Endodermal cell (in vitro differentiated cells): ENCODE data around the gene PMM2. TPM values are rescaled to one million over a fixed set of nuclear protein-coding genes. Genes with fewer than 3 reads are reported as not detected.
A peak's percentile ranks its signal among the peaks of the same experiment; 100 is the strongest.
"Not testable (repeated sequence)": the region's sequence is repeated elsewhere in the genome, so short reads cannot be mapped to it uniquely, and the experiment has no call there.

Source experiments
- DNase-seq: peaks from one replicate; pipeline ENCODE4 v3.0.0-alpha.2; 2017
- H3K27ac ChIP-seq: 2 replicates; pipeline ENCODE4 v1.5.1; 2013; ENCODE audit warnings: mild to moderate bottlenecking, low read depth, low read length, moderate library complexity
- H3K27me3 ChIP-seq: 2 replicates; pipeline ENCODE4 v1.6.1; 2013; ENCODE audit warnings: mild to moderate bottlenecking, low read length, moderate library complexity; ENCODE audit not compliant: insufficient read depth, control insufficient read depth, poor library complexity, severe bottlenecking
- H3K36me3 ChIP-seq: 2 replicates; pipeline ENCODE4 v1.7.0; 2013; ENCODE audit warnings: mild to moderate bottlenecking, low read length, moderate library complexity; ENCODE audit not compliant: control insufficient read depth, insufficient read depth
- H3K4me1 ChIP-seq: one replicate; pipeline ENCODE4 v1.7.0; 2013; ENCODE audit warnings: low read length; ENCODE audit not compliant: control insufficient read depth, insufficient read depth
- H3K4me3 ChIP-seq: 2 replicates; pipeline ENCODE4 v1.5.1; 2013; ENCODE audit warnings: mild to moderate bottlenecking, low read length, moderate library complexity
- H3K9ac ChIP-seq: 2 replicates; pipeline ENCODE4 v1.6.1; 2013; ENCODE audit warnings: mild to moderate bottlenecking, low read length, moderate library complexity; ENCODE audit not compliant: poor library complexity, severe bottlenecking; ENCODE audit errors: extremely low read depth
- H3K9me3 ChIP-seq: 2 replicates; pipeline ENCODE4 v1.6.1; 2013; ENCODE audit warnings: mild to moderate bottlenecking, low read length, moderate library complexity; ENCODE audit not compliant: control insufficient read depth
- H3K27ac Mint-ChIP-seq: 2 replicates; pipeline ENCODE4 v1.8.0; 2020; ENCODE audit warnings: mixed read lengths
- H3K27me3 Mint-ChIP-seq: 2 replicates; pipeline ENCODE4 v1.8.0; 2021; ENCODE audit warnings: mild to moderate bottlenecking, mixed read lengths; ENCODE audit not compliant: insufficient read depth
- H3K36me3 Mint-ChIP-seq: 2 replicates; pipeline ENCODE4 v1.8.0; 2020; ENCODE audit warnings: low read depth, mixed read lengths
- H3K4me1 Mint-ChIP-seq: 2 replicates; pipeline ENCODE4 v1.8.0; 2020; ENCODE audit warnings: mixed read lengths
- H3K4me3 Mint-ChIP-seq: 2 replicates; pipeline ENCODE4 v1.8.0; 2020; ENCODE audit warnings: mild to moderate bottlenecking, moderate library complexity, mixed read lengths
- H3K9me3 Mint-ChIP-seq: 2 replicates; pipeline ENCODE4 v1.8.0; 2020; ENCODE audit warnings: mild to moderate bottlenecking, mixed read lengths
- WGBS, 2 experiments: methylation state at CpG; one replicate each; pipeline versions ENCODE4 v1.1.5 to v1.1.7; 2013; ENCODE audit warnings: missing lambda C conversion rate in 2 of 2, mixed read lengths in 1 of 2; ENCODE audit not compliant: insufficient coverage in 1 of 2, insufficient read length in 1 of 2; 5-methylcytosine and 5-hydroxymethylcytosine counted together
- total RNA-seq, 2 donors: library from RNA; stranded (reverse); fragmentation: NEBNext Ultra II Directional in 1 of 2; extraction: Animal tissue kit (Norgen Biotek cat#: 25700) in 1 of 2; gene quantifications; 2 replicates in 1 of 2; 3 replicates in 1 of 2; pipeline ENCODE4 v1.2.1, GENCODE V29; 2021
- TF ChIP-seq, protein P1 (sequence below): fragments of 200-600 bp; sonication (generic); conservative IDR thresholded peaks from 2 replicates; pipeline ENCODE4 v1.5.0; 2021; ENCODE audit warnings: antibody characterized with exemption, mild to moderate bottlenecking

PMM2 gene
- total RNA-seq, 2 donors from 2014 or later, result 47.6 to 48.2 TPM

DNA sequence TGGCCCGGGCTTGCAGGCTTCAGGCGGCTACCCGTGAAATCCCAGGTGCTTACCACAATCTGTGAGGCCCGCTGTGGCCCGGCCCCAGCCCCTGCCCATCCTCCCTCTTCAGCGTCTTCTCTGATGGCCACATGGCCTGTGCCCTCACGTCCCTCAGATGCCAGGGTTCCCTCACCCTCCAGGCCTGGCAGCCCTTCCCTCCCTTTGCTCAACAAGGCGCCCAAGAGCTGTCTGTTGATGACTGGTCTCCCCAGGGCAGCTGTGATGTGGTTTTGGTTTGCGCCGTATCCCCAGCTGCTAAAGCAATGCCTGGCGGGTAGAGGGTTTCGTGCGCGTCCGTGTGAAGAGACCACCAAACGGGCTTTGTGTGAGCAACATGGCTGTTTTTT, 35.1 kb downstream of the PMM2 start:
- no peak for DNase-seq
- Histone ChIP-seq H3K36me3 (peaks cover 33% of the 10 kb centered on the region), H3K9me3 (no peaks in the 10 kb centered on the region), H3K4me3 (no peak overlapping the region), H3K9ac (no peak overlapping the region), H3K4me1 (peaks cover 9% of the 10 kb centered on the region), H3K27me3 (no peaks in the 10 kb centered on the region), H3K27ac (peak overlapping the region; percentile 88)
- H3K4me3 Mint-ChIP-seq, result no peak overlapping the region
- peaks cover 28% of the 10 kb centered on the region for H3K4me1 Mint-ChIP-seq
- H3K9me3 Mint-ChIP-seq, result no peaks in the 10 kb centered on the region
- TF ChIP-seq, protein P1, sequence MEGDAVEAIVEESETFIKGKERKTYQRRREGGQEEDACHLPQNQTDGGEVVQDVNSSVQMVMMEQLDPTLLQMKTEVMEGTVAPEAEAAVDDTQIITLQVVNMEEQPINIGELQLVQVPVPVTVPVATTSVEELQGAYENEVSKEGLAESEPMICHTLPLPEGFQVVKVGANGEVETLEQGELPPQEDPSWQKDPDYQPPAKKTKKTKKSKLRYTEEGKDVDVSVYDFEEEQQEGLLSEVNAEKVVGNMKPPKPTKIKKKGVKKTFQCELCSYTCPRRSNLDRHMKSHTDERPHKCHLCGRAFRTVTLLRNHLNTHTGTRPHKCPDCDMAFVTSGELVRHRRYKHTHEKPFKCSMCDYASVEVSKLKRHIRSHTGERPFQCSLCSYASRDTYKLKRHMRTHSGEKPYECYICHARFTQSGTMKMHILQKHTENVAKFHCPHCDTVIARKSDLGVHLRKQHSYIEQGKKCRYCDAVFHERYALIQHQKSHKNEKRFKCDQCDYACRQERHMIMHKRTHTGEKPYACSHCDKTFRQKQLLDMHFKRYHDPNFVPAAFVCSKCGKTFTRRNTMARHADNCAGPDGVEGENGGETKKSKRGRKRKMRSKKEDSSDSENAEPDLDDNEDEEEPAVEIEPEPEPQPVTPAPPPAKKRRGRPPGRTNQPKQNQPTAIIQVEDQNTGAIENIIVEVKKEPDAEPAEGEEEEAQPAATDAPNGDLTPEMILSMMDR, result no peak
- peak overlapping the region; percentile 90 for H3K27ac Mint-ChIP-seq
- H3K27me3 Mint-ChIP-seq, result no peaks in the 10 kb centered on the region
- H3K36me3 Mint-ChIP-seq, result peaks cover 36% of the 10 kb centered on the region
- WGBS, 2 experiments, result 81 to 86% methylated on average over 7 to 16 of the region's 16 CpGs

DNA sequence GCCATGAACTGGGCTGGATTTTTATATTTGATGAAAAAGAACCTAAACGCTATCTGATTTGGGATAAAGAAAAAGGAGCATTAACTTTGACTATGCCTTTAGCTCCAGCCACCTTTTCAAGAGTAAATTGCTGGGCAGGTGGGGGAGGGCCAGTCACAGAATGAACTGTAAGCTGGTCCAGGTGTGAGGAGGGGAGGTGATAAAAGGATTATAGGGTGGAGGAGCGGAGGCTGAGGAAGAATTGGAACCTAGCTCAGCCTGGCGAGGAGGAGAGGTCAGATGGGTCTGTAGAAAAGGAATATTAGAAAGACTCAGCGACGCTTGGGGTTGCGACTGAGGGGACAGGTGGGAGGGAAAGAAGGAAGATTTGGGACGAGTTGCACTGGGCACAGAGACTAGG, 39.2 kb downstream of the PMM2 start:
- not testable (repeated sequence) for H3K4me1 ChIP-seq, H3K9me3 ChIP-seq, H3K9ac ChIP-seq, H3K27me3 ChIP-seq, H3K27ac ChIP-seq, H3K36me3 Mint-ChIP-seq, H3K9me3 Mint-ChIP-seq, H3K4me3 Mint-ChIP-seq, H3K27me3 Mint-ChIP-seq, H3K27ac Mint-ChIP-seq, H3K36me3 ChIP-seq
- WGBS, 2 experiments, result 9 to 75% methylated on average over 2 to 6 of the region's 7 CpGs
- DNase-seq, result peak; percentile 78
- H3K4me3 ChIP-seq, result peak overlapping the region; percentile 79
- H3K4me1 Mint-ChIP-seq, result peaks cover 23% of the 10 kb centered on the region

DNA sequence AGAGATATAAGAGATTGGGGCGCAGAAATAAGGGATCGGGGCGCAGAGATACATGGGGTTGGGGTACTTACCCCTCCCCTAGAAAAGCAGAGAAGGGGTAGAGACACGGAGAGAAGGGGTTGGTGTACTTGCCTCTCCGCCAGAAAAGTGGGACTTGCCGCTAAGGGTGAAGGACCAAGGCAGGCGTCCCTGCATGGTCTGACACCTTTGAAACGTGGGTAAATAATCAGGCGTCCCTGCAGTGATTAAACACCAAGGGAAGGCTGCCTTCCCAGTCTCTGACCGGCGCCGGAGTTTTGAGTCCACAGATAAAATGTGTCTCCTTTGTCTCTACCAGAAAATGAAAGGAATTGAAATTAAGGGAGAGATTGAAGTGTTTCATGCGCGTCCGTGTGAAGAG, 40.0 kb downstream of the PMM2 start:
- peak overlapping the region; percentile 66 for H3K27ac ChIP-seq

DNA sequence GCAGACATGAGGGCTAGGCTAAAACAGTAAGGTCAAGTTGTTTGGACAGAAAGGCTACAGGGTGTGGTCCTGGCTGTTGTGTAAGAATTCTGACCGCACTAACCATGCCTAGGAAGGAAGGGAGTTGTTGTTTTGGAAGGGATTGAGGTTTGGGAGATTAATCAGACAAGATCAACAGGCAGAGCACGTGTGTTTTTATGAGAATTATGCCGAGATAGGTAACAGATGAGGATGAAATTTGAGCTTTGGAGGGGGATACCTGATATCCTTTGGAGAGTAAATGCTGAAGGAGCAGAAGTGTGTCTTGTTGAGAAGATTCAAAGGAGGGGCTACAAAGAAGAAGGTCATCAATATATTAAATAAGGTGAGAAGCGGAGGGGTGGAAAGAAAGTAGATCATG, 44.4 kb downstream of the PMM2 start:
- not testable (repeated sequence) for H3K4me3 ChIP-seq, DNase-seq, H3K9me3 ChIP-seq, H3K36me3 ChIP-seq, H3K4me1 ChIP-seq, H3K27me3 ChIP-seq, H3K27ac Mint-ChIP-seq, H3K4me3 Mint-ChIP-seq, H3K27ac ChIP-seq, H3K27me3 Mint-ChIP-seq, H3K9me3 Mint-ChIP-seq, H3K9ac ChIP-seq
- 73 to 80% methylated on average over 4 of the region's 4 CpGs for WGBS, 2 experiments
- H3K4me1 Mint-ChIP-seq, result peaks cover 32% of the 10 kb centered on the region
- peaks cover 16% of the 10 kb centered on the region for H3K36me3 Mint-ChIP-seq

More for the DNA sequence above, 40.0 kb downstream of the PMM2 start:
- H3K27me3 ChIP-seq, DNase-seq, H3K9me3 Mint-ChIP-seq, H3K27me3 Mint-ChIP-seq, H3K27ac Mint-ChIP-seq, H3K4me1 ChIP-seq, H3K36me3 Mint-ChIP-seq, H3K36me3 ChIP-seq, H3K9me3 ChIP-seq, H3K4me3 Mint-ChIP-seq: not testable (repeated sequence)
- H3K4me3 ChIP-seq, result peak overlapping the region; percentile 79
- peaks cover 23% of the 10 kb centered on the region for H3K4me1 Mint-ChIP-seq
- peak overlapping the region; percentile 83 for H3K9ac ChIP-seq
- 49 to 62% methylated on average over 10 to 15 of the region's 15 CpGs for WGBS, 2 experiments

DNA sequence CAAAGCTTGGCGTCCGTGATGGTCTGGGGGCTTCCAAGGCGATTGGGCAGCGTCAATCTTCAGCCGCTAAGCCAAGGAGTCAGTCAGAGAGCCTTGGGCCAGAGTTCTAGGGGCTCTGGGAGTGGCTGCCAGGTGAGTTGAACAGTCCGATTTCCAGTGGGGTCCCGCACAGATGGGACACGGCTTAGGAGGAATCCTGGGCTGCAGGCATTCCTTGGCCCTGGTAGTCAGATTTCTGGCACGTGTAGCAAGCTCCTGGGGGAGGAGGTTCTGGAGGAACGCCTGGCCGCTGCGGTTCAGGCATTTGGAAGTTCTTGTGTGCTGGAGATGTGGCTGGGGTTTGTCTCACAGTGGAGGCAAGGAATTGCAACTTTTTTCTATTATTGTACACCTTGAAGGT, 45.7 kb downstream of the PMM2 start:
- not testable (repeated sequence) for H3K9ac ChIP-seq, H3K9me3 Mint-ChIP-seq, H3K4me3 Mint-ChIP-seq, H3K27ac Mint-ChIP-seq, H3K4me1 ChIP-seq, H3K27me3 ChIP-seq, H3K4me3 ChIP-seq, H3K27me3 Mint-ChIP-seq, H3K9me3 ChIP-seq, DNase-seq, H3K27ac ChIP-seq
- H3K36me3 ChIP-seq, result peaks cover 13% of the 10 kb centered on the region
- Mint-ChIP-seq H3K36me3 (peaks cover 28% of the 10 kb centered on the region), H3K4me1 (peaks cover 32% of the 10 kb centered on the region)
- 100% methylated on average over 3 to 5 of the region's 12 CpGs for WGBS, 2 experiments
